WI38 (cell line): Measurements from ENCODE around the gene HERC6.

Experiments used
- H3K4me3 ChIP-seq: 2 replicates; pipeline ENCODE4 v1.5.1; 2011; ENCODE audit warnings: low read depth, mild to moderate bottlenecking, control low read depth, low read length
- CTCF ChIP-seq: IDR thresholded peaks from 2 replicates; pipeline ENCODE4 v1.5.1; 2012; ENCODE audit warnings: low read depth, mild to moderate bottlenecking, control low read depth, low read length

The HERC6 gene

GRCh38 chr4:88396681-88397080 lies 18.0 kb downstream of the HERC6 start:
- no peak for TF ChIP-seq CTCF
- no peak overlapping the region for H3K4me3 ChIP-seq

- TF ChIP-seq CTCF: no peak
- H3K4me3 ChIP-seq: no peak overlapping the region
Measured at GRCh38 chr4:88398381-88398780, 19.7 kb downstream of the HERC6 start.

GRCh38 chr4:88409206-88409605 lies 30.6 kb downstream of the HERC6 start:
- TF ChIP-seq CTCF: no peak
- H3K4me3 ChIP-seq: no peak overlapping the region

- no peak for TF ChIP-seq CTCF
Measured at GRCh38 chr4:88409789-88410188, 31.1 kb downstream of the HERC6 start.

GRCh38 chr4:88411491-88412096 lies 32.9 kb downstream of the HERC6 start:
- no peak for TF ChIP-seq CTCF

More at GRCh38 chr4:88409789-88410188, 31.1 kb downstream of the HERC6 start:
- no peak overlapping the region for H3K4me3 ChIP-seq

GRCh38 chr4:88413801-88414200 lies 35.1 kb downstream of the HERC6 start:
- no peak overlapping the region for H3K4me3 ChIP-seq
- TF ChIP-seq CTCF: no peak

More at GRCh38 chr4:88411491-88412096, 32.9 kb downstream of the HERC6 start:
- no peak overlapping the region for H3K4me3 ChIP-seq

- no peak for TF ChIP-seq CTCF
- H3K4me3 ChIP-seq: no peak overlapping the region
Measured at GRCh38 chr4:88414755-88415154, 36.1 kb downstream of the HERC6 start.
